ENCODE results near the gene CCDC70.

Gene CCDC70

GRCh38 chr13:51840917-51841316 is 20.9 kb upstream of the CCDC70 start:
- DNase-seq (ENCODE audit: extremely low read depth, low read depth), result no peak
- TF ChIP-seq CTCF (IDR thresholded peaks at IDR 0.05; ENCODE audit: low read depth, low read length), result no peak

- DNase-seq (ENCODE audit: extremely low read depth, low read depth), result no peak
- TF ChIP-seq CTCF (IDR thresholded peaks at IDR 0.05; ENCODE audit: low read depth, low read length), result no peak
These were observed 20.0 kb upstream of the CCDC70 start for GRCh38 chr13:51841732-51842131.

- TF ChIP-seq CTCF (IDR thresholded peaks at IDR 0.05; ENCODE audit: low read depth, low read length), result no peak
- DNase-seq (ENCODE audit: extremely low read depth, low read depth), result no peak
These were observed 18.2 kb upstream of the CCDC70 start for GRCh38 chr13:51843529-51843928.

GRCh38 chr13:51844862-51845573 is 16.8 kb upstream of the CCDC70 start, which contains the start of gene TMEM272:
Gene TMEM272, minus strand, starts transcription at chr13:51845177. Its CDS starts 6,647 bp downstream, at chr13:51838530.
- no peak for DNase-seq (ENCODE audit: extremely low read depth, low read depth)
- peak; percentile 81 for TF ChIP-seq CTCF (IDR thresholded peaks at IDR 0.05; ENCODE audit: low read depth, low read length)

- DNase-seq (ENCODE audit: extremely low read depth, low read depth), result no peak
- no peak for TF ChIP-seq CTCF (IDR thresholded peaks at IDR 0.05; ENCODE audit: low read depth, low read length)
These were observed 16.0 kb upstream of the CCDC70 start for GRCh38 chr13:51845574-51846318.

- DNase-seq (ENCODE audit: extremely low read depth, low read depth), result no peak
- no peak for TF ChIP-seq CTCF (IDR thresholded peaks at IDR 0.05; ENCODE audit: low read depth, low read length)
These were observed 15.0 kb upstream of the CCDC70 start for GRCh38 chr13:51846756-51847155.

- TF ChIP-seq CTCF (IDR thresholded peaks at IDR 0.05; ENCODE audit: low read depth, low read length), result no peak
- DNase-seq (ENCODE audit: extremely low read depth, low read depth), result no peak
These were observed 13.1 kb upstream of the CCDC70 start for GRCh38 chr13:51848674-51849073.

Measured in AG09319 (cell line).